ENCODE results near the gene HOXB4. TPM values are rescaled to one million over a fixed set of nuclear protein-coding genes. Genes with fewer than 3 reads are reported as not detected.
A peak's percentile ranks its signal among the peaks of the same experiment; 100 is the strongest.

The HOXB4 gene
- total RNA-seq, 1 donor, result 1.7 TPM

GRCh38 chr17:48564188-48565021, 13.7 kb downstream of the HOXB4 start:
- H3K4me3 ChIP-seq (ENCODE audit: low read depth, low read length), result peak overlapping the region; percentile 40
- TF ChIP-seq, protein P1, sequence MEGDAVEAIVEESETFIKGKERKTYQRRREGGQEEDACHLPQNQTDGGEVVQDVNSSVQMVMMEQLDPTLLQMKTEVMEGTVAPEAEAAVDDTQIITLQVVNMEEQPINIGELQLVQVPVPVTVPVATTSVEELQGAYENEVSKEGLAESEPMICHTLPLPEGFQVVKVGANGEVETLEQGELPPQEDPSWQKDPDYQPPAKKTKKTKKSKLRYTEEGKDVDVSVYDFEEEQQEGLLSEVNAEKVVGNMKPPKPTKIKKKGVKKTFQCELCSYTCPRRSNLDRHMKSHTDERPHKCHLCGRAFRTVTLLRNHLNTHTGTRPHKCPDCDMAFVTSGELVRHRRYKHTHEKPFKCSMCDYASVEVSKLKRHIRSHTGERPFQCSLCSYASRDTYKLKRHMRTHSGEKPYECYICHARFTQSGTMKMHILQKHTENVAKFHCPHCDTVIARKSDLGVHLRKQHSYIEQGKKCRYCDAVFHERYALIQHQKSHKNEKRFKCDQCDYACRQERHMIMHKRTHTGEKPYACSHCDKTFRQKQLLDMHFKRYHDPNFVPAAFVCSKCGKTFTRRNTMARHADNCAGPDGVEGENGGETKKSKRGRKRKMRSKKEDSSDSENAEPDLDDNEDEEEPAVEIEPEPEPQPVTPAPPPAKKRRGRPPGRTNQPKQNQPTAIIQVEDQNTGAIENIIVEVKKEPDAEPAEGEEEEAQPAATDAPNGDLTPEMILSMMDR (IDR thresholded peaks at IDR 0.05; ENCODE audit: insufficient read depth, low read depth, low read length), result no peak
- no peak for DNase-seq (ENCODE audit: low read depth)

DNA sequence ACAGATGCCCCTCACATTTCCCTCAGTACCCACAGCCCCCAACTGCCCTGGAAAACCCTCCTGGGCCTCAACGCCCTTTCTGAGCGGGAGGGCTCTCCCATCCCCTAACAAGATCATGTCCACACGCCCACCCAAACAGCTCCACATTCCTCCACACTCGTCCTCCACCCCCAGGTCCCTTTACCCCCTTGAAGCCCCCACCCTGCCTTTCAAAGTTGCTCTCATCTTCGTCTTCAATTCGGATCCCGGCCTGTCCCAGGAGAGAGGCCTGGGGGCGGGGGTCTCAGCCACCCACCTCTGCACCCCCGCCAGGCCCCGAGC, 14.3 kb downstream of the HOXB4 start:
- TF ChIP-seq, protein P1 (IDR thresholded peaks at IDR 0.05; ENCODE audit: insufficient read depth, low read depth, low read length), result no peak
- no peak for DNase-seq (ENCODE audit: low read depth)
- H3K4me3 ChIP-seq (ENCODE audit: low read depth, low read length), result no peak overlapping the region

- DNase-seq (ENCODE audit: low read depth), result no peak
- no peak overlapping the region for H3K4me3 ChIP-seq (ENCODE audit: low read depth, low read length)
- TF ChIP-seq, protein P1 (IDR thresholded peaks at IDR 0.05; ENCODE audit: insufficient read depth, low read depth, low read length), result no peak
Observed at GRCh38 chr17:48563385-48563838, 14.7 kb downstream of the HOXB4 start.

DNA sequence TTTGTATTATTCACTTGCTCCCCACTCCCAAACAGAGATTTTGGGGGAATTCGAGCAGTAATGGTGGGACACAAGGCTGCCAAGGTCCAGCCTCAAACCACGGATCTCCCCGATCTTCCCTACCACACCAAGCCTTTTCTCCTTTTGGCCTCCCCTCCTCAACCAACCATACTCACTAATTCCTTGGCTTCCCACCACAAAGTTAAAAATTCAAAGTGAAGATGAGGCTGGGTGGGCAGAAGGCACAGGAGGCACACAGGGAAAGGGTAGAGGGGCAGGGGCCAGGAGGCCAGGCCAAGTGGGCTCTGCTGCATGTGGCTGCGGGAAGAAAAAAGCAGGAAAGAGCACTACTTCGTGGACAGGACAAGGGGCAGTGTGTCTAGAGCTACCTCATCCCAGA, 15.2 kb downstream of the HOXB4 start:
- no peak for DNase-seq (ENCODE audit: low read depth)
- TF ChIP-seq, protein P1 (IDR thresholded peaks at IDR 0.05; ENCODE audit: insufficient read depth, low read depth, low read length), result no peak
- H3K4me3 ChIP-seq (ENCODE audit: low read depth, low read length), result no peak overlapping the region

DNA sequence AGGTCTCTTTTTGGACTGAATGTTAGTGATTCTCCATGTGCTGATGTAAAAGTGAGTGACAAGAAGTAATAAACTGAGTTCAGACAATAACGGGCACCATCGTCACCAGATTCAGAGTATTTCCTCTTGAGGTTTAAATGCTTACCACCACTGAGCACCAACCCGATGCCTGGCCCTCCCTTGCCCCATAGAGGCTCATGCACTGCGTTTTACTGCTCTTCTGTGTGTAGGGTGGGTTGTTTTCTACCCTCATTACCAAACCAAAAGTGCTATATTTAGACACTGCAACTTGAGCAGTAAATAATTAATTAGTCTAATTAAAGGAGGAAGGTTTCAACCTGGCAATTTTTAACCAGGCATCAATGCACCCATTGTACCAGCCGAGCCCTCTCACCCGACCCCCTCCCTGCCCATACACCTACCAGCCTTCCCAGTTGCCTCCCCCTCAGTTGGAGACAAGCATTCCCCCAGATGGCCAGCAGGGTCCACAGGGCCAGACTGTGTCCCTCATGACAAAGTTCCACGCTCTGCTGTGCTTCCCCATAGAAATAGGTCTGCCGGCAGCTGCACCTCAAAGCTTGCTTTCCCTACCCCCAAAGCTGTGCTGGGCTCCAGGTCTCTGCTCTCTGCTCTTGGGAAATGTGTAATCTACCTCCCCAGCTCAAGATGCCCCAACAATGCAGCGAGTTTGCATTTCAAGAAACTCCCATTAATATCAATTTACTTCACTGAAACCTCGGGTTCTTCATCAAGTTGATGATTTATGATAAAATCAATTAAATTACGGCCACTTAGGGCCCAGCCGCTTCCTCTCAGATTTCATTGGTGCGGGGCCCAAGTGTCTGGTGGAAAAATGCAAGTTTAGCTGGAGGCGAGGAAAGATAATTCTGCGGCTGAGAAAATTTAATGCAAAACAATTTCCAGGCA, 16.0 kb downstream of the HOXB4 start:
- no peak for DNase-seq (ENCODE audit: low read depth)
- TF ChIP-seq, protein P1 (IDR thresholded peaks at IDR 0.05; ENCODE audit: insufficient read depth, low read depth, low read length), result peak; percentile 27
- no peak overlapping the region for H3K4me3 ChIP-seq (ENCODE audit: low read depth, low read length)

- DNase-seq (ENCODE audit: low read depth), result no peak
- no peak overlapping the region for H3K4me3 ChIP-seq (ENCODE audit: low read depth, low read length)
- TF ChIP-seq, protein P1 (IDR thresholded peaks at IDR 0.05; ENCODE audit: insufficient read depth, low read depth, low read length), result no peak
Observed at GRCh38 chr17:48559840-48560817, 18.0 kb downstream of the HOXB4 start.
